ENCODE measurements around the gene HELB.
"Not testable (repeated sequence)": the region's sequence is repeated elsewhere in the genome, so short reads cannot be mapped to it uniquely, and the experiment has no call there.

Gene HELB

GRCh38 chr12:66289485-66289884 lies 12.8 kb upstream of the HELB start:
- Histone ChIP-seq H3K27me3 (no peaks in the 10 kb centered on the region), H3K4me1 (peaks cover 0 to 6% (median 0%) of the 10 kb centered on the region in 10 experiments; a peak in 3 of 20 replicates), H4K20me1 (no peaks in the 10 kb centered on the region)

GRCh38 chr12:66290716-66291200 lies 11.5 kb upstream of the HELB start:
- H3K27ac ChIP-seq = no peak overlapping the region
- H3K27me3 ChIP-seq = no peaks in the 10 kb centered on the region
- TF ChIP-seq Cebpa-rat (IDR thresholded peaks at IDR 0.05) = no peak
- H3K4me2 ChIP-seq = peak overlapping the region in 1 of 11 experiments; percentile 12; a peak in 1 of 22 replicates
- no peaks in the 10 kb centered on the region for H4K20me1 ChIP-seq
- H3K4me3 ChIP-seq = no peak overlapping the region
- H3K36me3 ChIP-seq = no peaks in the 10 kb centered on the region
- no peak overlapping the region for H3K9ac ChIP-seq
- H3K4me1 ChIP-seq = peaks cover 0 to 6% (median 0%) of the 10 kb centered on the region in 10 experiments; a peak in 3 of 20 replicates
- H3K9me3 ChIP-seq (replicated peaks in 1 of 11) = peaks cover 0 to 11% (median 8%) of the 10 kb centered on the region in 11 experiments; a peak in 10 of 22 replicates

More at GRCh38 chr12:66289485-66289884, 12.8 kb upstream of the HELB start:
- H3K9me3 ChIP-seq (replicated peaks in 1 of 11) = peaks cover 0 to 11% (median 8%) of the 10 kb centered on the region in 11 experiments; a peak in 10 of 22 replicates
- no peak overlapping the region for H3K4me2 ChIP-seq
- no peaks in the 10 kb centered on the region for H3K36me3 ChIP-seq
- H3K27ac ChIP-seq = no peak overlapping the region
- no peak overlapping the region for H3K9ac ChIP-seq
- H3K4me3 ChIP-seq = no peak overlapping the region
- no peak for TF ChIP-seq Cebpa-rat (IDR thresholded peaks at IDR 0.05)

- no peak overlapping the region for H3K4me2 ChIP-seq
- no peak for TF ChIP-seq Cebpa-rat (IDR thresholded peaks at IDR 0.05)
- H3K36me3 ChIP-seq = no peaks in the 10 kb centered on the region
- no peak overlapping the region for H3K4me3 ChIP-seq
- no peaks in the 10 kb centered on the region for H3K27me3 ChIP-seq
- peaks cover 0 to 3% (median 0%) of the 10 kb centered on the region in 10 experiments; a peak in 1 of 20 replicates for H3K4me1 ChIP-seq
- no peak overlapping the region for H3K27ac ChIP-seq
- H3K9me3 ChIP-seq (replicated peaks in 1 of 11) = peaks cover 0 to 11% (median 8%) of the 10 kb centered on the region in 11 experiments; a peak in 10 of 22 replicates
- H4K20me1 ChIP-seq = no peaks in the 10 kb centered on the region
- no peak overlapping the region for H3K9ac ChIP-seq
Observed at GRCh38 chr12:66296176-66296683, 6.1 kb upstream of the HELB start.

GRCh38 chr12:66297080-66297479 lies 5.2 kb upstream of the HELB start:
- Histone ChIP-seq H3K27me3 (no peaks in the 10 kb centered on the region), H3K36me3 (no peaks in the 10 kb centered on the region), H3K4me3 (no peak overlapping the region), H3K27ac (no peak overlapping the region), H3K9me3 (replicated peaks in 1 of 11) (peaks cover 0 to 11% (median 8%) of the 10 kb centered on the region in 11 experiments; a peak in 10 of 22 replicates), H4K20me1 (no peaks in the 10 kb centered on the region), H3K4me1 (peaks cover 0 to 9% (median 4%) of the 10 kb centered on the region in 10 experiments; a peak in 8 of 20 replicates), H3K4me2 (no peak overlapping the region), H3K9ac (no peak overlapping the region)
- TF ChIP-seq Cebpa-rat (IDR thresholded peaks at IDR 0.05) = no peak

GRCh38 chr12:66297923-66298322 lies 4.4 kb upstream of the HELB start:
- Histone ChIP-seq H3K27me3 (no peaks in the 10 kb centered on the region), H3K4me2 (no peak overlapping the region), H3K4me3 (no peak overlapping the region), H3K27ac (no peak overlapping the region), H3K9me3 (replicated peaks in 1 of 11) (peaks cover 0 to 7% (median 3%) of the 10 kb centered on the region in 11 experiments; a peak in 9 of 22 replicates), H4K20me1 (no peaks in the 10 kb centered on the region), H3K9ac (no peak overlapping the region), H3K4me1 (peaks cover 0 to 13% (median 7%) of the 10 kb centered on the region in 10 experiments; a peak in 14 of 20 replicates), H3K36me3 (no peaks in the 10 kb centered on the region)
- TF ChIP-seq Cebpa-rat (IDR thresholded peaks at IDR 0.05) = peak in 2 of 11 experiments; percentile 10 to 59; a peak in 1 of 22 replicates

- H3K9me3 ChIP-seq (replicated peaks in 1 of 11) = no peaks in the 10 kb centered on the region
- H3K4me3 ChIP-seq = peak overlapping the region; percentile 64 to 82 (median 73)
- H3K27me3 ChIP-seq = no peaks in the 10 kb centered on the region
- H3K36me3 ChIP-seq = peaks cover 0 to 22% (median 13%) of the 10 kb centered on the region in 11 experiments; a peak in 12 of 22 replicates
- H4K20me1 ChIP-seq = no peaks in the 10 kb centered on the region
- peak overlapping the region; percentile 47 to 91 (median 80) for H3K27ac ChIP-seq
- peaks cover 23 to 34% (median 30%) of the 10 kb centered on the region in 10 experiments for H3K4me1 ChIP-seq
- peak overlapping the region; percentile 68 to 87 (median 81) for H3K9ac ChIP-seq
- no peak for TF ChIP-seq Cebpa-rat (IDR thresholded peaks at IDR 0.05)
- H3K4me2 ChIP-seq = peak overlapping the region; percentile 50 to 96 (median 88)
Observed at GRCh38 chr12:66302827-66303169, 505 bp downstream of the HELB start.

GRCh38 chr12:66303316-66303804 lies 1.1 kb downstream of the HELB start:
- not testable (repeated sequence) for H3K9me3 ChIP-seq (replicated peaks in 1 of 11); H4K20me1 ChIP-seq; H3K27me3 ChIP-seq
- peaks cover 23 to 34% (median 30%) of the 10 kb centered on the region in 10 experiments for H3K4me1 ChIP-seq
- peak overlapping the region in 1 of 11 experiments; percentile 82; a peak in 4 of 22 replicates for H3K27ac ChIP-seq
- peak overlapping the region; percentile 64 to 82 (median 73); a peak in 18 of 20 replicates for H3K4me3 ChIP-seq
- H3K36me3 ChIP-seq = peaks cover 3 to 27% (median 19%) of the 10 kb centered on the region in 11 experiments; a peak in 15 of 22 replicates
- H3K9ac ChIP-seq = peak overlapping the region in 5 of 11 experiments; percentile 75 to 86 (median 80); a peak in 7 of 22 replicates
- peak overlapping the region; percentile 50 to 96 (median 88) for H3K4me2 ChIP-seq

GRCh38 chr12:66304296-66304900 lies 2.1 kb downstream of the HELB start:
- no peaks in the 10 kb centered on the region for H3K9me3 ChIP-seq (replicated peaks in 1 of 11)
- no peak overlapping the region for H3K27ac ChIP-seq
- H3K36me3 ChIP-seq = peaks cover 3 to 35% (median 24%) of the 10 kb centered on the region in 11 experiments; a peak in 15 of 22 replicates
- no peak for TF ChIP-seq Cebpa-rat (IDR thresholded peaks at IDR 0.05)
- H3K9ac ChIP-seq = peak overlapping the region in 2 of 11 experiments; percentile 77 to 80; a peak in 2 of 22 replicates
- no peaks in the 10 kb centered on the region for H3K27me3 ChIP-seq
- H4K20me1 ChIP-seq = no peaks in the 10 kb centered on the region
- peak overlapping the region; percentile 50 to 96 (median 88) for H3K4me2 ChIP-seq
- peak overlapping the region in 3 of 10 experiments; percentile 25 to 73 (median 64); a peak in 4 of 20 replicates for H3K4me3 ChIP-seq
- H3K4me1 ChIP-seq = peaks cover 23 to 34% (median 30%) of the 10 kb centered on the region in 10 experiments

- no peak overlapping the region for H3K4me2 ChIP-seq
- 0 out of 22 replicates have a peak, but pooled peaks cover 0 to 5% (median 0%) of the 10 kb centered on the region in 11 experiments for H3K9me3 ChIP-seq (replicated peaks in 1 of 11)
- H3K36me3 ChIP-seq = peaks cover 30 to 71% (median 55%) of the 10 kb centered on the region in 11 experiments
- no peak overlapping the region for H3K4me3 ChIP-seq
- peaks cover 0 to 25% (median 5%) of the 10 kb centered on the region in 10 experiments; a peak in 17 of 20 replicates for H3K4me1 ChIP-seq
- H3K27me3 ChIP-seq = no peaks in the 10 kb centered on the region
- no peaks in the 10 kb centered on the region for H4K20me1 ChIP-seq
- no peak for TF ChIP-seq Cebpa-rat (IDR thresholded peaks at IDR 0.05)
- H3K27ac ChIP-seq = no peak overlapping the region
- no peak overlapping the region for H3K9ac ChIP-seq
Observed at GRCh38 chr12:66309606-66310005, 7.3 kb downstream of the HELB start.
